Hematopoietic multipotent progenitor cell treated with erythropoietin and hydrocortisone succinate and interleukin-3 and kit ligand, for 15 days (in vitro differentiated cells): Measurements from ENCODE around the gene ADAMTS17.

Experiments used
- DNase-seq: peaks from one replicate; pipeline ENCODE4 v3.0.0-alpha.2; 2015; ENCODE audit warnings: low spot score

Gene ADAMTS17

DNA sequence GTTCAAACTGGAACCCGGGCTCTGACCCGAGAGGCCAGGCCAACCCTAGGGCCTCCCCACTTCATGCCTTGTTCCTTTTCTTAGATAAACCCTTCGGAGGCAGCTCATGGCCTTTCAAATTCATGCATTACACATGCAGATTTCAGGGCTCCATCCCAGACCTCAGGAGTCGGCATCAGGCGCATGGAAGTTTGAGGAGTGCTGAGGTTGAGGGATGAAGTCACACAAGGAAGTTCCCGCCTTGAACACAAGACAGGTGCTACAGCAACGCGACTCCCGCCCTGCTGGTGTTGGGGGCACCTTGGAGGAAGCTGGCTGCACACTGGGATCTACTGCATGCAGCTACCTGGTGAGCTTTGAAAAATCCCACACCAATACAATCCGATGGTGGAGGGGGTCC is 363.3 kb downstream of the ADAMTS17 start:
- DNase-seq: no peak

DNA sequence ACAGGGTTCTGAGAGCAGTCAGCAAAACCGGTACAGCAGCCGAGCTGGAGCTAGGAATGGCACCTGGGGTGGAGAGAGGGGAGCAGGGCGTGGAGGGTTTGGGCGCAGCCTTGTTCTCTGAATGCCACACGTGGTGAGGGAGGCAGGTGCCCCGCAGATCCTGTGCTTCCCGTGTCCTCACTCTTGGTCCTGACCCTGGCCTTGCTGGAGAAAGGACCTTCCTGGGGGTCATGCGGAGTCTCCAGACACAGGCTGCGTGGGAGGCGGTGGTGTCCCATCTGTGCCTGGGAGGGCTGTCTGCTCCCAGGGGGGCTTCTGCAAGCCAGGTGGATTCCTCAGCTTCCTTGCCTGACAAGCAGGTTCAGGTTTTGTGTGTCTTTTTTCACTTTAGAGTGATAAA is 363.8 kb downstream of the ADAMTS17 start:
- DNase-seq: no peak

DNA sequence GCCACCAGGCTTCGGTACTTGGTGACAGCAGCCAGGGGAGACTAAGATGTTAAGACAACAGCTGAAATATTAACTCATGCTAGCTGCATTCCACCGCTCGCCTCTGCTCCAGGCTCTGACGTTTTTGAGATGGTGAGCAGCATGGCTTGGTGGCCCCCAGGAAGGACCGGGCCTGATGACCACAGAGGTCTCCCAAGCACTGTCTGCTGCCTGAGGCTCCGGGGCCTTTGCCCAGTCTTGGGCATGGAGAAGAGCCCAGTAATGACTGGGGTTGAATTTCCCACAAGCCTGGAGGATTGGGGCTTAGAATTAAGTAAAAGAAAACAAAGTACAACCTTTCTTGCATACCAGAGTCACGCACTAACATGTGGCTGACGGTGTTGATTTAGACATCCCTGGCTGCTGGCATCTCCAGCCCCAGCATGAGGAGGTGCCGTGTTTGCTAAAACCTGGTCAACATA is 364.9 kb downstream of the ADAMTS17 start:
- DNase-seq: no peak

DNA sequence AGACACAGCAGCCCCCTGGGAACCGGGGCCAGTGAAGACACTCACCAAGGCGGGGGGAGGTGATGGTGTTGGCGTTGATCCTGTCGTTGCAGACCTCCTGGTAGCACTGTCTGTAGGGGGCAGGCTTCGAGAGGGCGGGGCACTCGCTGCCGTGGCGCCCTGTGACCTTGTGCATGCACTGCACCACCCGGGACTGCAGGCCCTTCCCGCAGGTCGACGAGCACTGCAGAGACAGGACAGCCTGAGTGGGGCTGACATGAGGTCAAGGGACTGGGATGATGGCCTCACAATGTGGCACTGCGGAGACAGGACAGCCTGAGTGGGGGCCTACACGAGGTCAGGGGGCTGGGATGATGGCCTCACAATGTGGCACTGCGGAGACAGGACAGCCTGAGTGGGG is 365.8 kb downstream of the ADAMTS17 start:
- DNase-seq: no peak

DNA sequence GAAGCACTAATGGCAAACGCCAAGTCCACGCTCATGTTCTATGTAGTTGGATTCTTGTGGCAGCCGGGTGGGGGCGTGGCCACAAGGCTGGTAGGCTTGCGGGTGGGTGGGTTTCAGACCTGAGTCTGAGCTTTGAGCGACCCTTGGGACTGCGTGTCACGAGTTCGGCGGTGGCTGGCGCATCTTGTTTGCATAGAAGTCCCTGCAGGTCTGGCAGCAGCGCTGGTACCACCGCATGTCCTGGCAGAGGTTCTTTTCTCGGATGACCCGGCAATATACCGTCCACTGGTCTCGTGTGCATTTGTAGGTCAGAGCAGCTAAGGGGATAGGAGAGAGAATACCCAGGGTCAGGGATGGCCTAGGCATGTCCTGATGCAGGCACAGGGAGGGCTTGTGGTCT is 367.5 kb downstream of the ADAMTS17 start:
- no peak for DNase-seq

DNA sequence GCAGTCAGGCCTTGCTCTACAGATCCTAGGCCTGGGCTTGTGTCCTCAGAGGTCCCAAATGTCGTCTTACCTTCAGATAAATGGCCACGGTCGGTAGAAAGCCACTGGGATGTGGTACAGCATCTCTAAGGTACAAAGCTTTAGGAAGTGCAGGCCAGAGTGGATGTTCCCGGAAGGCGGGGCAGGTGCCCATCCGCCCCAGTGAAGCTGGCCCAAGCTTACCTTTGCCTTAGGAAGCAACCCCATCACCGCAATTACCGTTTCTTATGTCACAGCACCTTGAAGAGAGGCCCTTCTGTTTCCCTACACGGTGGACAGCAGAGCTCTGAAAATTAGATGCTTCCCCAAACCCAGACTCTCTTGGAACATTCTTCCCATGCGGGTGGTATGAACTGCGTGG is 368.4 kb downstream of the ADAMTS17 start:
- DNase-seq: no peak

DNA sequence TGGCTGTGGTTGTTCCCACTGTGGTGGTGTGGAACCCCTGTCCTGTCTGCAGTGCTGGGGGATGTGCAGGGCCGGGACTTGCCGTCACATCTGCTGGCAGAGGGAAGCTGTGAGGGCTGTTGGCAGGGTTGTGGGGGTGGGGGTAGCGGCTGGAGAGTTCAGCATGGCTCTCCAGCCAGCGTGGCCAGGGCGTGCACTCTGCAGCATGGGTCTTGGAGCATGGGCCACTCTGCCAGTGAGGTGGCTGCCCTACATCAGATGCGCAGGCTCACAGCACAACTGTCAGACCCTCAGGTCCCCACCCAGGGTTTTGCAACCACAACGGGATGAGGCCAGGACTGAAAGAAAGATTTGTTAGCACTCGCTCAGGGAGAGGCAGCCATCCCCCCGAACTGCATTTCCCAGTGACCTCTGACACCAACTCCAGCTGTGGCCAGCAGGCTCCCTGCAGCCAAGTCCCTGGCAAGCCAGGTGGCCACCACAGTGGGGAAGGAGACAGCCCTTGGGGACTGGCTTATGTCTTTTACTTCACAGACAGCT is 370.8 kb downstream of the ADAMTS17 start:
- no peak for DNase-seq

DNA sequence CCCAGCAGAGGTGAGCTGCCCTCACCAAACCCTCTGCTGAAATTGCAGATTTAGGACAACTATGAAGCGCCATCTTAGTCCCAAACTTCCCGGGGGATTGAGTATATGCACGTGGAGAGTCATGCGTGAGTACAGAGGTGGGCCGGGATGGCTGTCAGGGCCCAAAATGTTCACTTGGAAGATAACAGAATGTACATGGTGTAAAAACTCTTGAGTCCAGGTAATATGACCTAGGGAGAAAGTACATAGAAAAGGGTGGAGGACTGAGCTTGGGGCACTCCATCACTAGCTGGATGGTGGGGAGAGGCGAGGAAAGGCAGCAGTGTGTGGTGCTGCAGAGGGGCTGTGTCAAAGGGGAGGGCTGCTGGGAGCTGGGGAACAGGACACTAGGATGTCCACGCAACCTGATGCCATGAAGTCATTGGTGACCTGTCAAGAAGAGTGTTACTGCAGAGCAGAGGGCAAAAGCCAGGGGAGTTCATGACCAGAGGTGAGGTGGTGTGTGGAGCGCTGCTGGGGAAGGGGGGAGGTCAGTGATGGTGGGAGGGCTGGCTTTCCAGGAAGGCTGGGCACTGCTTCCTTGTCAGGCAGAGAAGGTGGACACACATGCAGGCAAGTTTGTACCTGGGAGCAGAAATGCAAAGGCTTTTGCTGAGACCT is 372.4 kb downstream of the ADAMTS17 start:
- DNase-seq: no peak

DNA sequence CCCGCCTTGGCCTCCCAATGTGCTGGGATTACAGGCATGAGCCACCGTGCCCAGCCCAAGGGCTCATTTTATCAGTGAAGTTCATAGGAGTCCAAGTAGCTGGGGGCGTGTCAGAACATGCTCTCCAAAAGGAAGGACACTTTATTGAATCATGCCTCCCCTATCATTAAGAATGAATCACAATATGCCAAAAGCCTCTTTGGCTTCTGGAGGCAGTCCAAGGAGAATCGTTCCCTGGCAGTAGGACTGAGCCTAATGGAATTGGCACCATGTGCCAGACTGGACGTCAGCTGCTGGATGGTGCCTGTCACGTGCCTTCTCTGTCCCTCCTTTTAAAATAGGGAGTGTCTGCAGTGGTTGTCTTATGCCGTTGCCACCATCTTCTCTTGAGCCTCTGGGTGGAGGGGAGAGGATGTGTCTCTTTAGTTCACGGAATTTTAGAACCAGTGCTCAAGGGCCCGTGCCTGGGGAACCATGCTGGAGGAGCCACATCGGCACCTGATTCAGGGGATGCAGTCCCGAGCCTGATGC is 373.9 kb downstream of the ADAMTS17 start:
- DNase-seq: no peak

DNA sequence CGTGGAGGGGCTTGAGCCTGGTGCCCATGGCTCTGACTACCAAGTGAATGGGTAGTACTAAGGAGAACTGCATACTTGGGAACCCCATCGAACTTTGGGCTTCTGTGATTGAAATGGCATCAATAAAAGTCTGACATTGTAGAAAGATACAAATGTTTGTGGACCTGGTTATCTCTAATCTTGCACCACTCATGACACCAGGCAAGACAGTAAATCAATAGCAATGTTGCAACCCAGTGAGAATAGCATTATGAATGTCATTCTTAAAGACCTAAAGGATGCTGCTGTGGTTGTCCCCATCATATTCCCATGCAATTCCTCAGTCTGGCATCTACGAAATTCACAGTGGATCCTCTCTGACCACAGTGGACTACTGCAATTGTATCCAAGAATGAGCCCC is 375.0 kb downstream of the ADAMTS17 start:
- DNase-seq: no peak

DNA sequence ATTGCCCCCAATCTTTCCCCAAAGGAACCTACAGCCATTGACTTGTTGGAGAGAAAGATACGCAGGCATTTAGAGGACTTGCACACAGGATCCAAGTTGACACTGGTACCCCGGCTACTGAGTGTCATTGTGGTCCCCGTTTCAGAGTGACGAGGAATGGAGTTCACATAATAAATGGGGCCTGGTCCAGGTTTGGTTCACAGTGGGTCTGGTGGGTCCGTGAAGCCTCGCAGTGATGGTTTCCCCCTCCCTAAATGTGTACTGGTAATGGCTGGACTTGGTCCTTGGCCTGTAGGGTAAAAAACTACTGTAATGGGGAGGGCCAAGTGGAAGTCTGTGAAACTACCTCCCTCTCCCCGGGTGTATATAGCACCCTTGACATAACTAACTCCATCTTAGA is 376.4 kb downstream of the ADAMTS17 start:
- no peak for DNase-seq

DNA sequence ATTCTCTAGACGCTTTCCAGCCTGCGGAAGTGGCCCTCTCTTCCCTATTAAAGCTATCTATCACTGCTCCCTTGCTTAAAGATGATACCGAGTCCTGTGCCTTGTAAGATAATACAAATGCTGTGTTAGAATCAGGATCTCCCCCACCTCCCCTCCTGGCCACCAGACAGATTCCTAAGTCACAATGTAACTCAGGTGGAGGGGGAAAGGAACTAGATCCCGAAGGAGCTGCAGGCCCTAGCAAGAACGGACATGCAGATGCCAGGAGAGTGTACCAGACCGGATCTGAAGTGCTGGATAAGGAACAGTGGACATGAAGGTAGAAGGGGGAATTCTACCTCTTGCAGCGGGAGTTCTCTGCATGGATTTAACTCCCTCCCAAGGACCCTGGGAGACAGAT is 377.8 kb downstream of the ADAMTS17 start:
- no peak for DNase-seq

DNA sequence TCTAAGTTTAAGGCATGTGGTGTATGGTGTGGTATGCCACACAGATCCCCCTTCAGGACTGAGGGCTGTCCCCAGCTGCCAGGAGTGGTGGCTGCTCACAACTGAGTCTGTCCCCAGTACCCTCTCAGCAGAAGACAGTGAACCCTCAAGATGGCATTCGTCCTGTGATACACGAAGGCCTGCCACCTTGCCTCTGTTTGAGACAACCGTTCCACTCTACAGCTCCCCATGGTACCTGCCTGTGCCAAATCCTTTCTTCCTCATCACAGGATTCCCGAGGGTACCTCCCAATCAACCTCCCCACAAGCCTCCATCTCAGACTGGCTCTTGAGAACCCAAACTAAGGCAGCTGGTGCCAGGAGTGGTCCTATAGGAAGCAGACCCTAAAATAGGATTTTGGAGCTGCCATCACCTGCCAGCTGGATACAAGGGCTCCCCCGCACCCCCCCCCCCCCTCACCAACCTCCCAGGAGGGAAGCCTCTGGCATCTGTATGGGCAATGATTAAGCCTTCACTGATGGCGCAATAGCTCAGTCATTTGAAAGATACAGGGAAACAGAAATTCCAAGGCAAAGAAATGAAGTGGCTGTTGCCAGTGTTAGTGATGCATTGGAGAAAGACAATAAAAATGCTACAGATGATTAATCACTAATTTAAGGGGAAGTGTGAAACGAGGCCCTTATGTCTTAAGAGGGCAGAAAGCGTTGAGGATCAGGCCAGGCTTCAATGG is 378.5 kb downstream of the ADAMTS17 start:
- no peak for DNase-seq

DNA sequence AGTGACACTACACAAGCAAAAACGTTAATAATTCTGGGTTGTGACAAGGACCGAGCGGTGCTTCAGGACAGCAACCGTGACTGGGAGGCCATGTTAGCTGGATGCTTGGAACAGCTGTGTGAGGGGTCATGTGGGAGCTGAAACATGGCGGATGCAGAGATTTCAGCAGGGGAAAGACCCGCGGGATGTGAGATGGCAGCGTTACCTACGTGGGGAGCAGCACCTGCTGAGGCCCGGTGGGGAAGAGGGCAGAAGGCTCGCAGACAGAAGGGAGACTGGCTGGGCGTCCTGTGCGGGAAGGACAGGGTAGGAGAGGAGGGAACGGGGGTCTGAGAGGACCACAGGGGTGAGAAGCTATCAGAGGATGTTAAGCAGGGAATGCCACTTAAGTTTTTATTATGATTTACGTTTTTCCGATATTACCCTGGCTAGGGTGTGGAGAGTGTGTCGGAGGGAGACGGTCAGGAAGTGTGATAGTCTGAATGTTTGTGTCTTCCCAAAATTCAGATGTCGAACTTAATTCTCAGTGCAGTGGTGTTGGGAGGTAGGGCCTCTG is 379.7 kb downstream of the ADAMTS17 start:
- no peak for DNase-seq

DNA sequence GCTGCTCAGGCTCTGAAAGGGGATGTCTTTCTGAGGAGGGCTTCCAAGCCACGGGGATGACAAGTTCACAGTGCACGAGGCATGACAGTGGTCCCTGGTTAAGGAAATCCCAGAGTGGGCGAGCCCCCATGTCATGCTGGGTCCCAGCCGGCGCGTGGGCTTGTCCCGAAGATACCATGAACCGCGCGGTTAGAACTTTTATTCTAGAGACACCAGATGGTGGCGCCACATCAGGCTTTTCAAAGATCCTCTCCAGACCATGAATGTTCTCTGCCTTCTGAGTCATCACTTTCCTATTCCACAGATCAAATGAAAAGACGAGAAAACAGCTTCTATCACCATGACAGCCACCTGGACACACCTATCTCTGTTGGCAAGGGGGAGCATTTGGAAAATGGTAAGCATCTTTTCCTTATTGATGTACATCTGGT is 380.7 kb downstream of the ADAMTS17 start:
- no peak for DNase-seq

DNA sequence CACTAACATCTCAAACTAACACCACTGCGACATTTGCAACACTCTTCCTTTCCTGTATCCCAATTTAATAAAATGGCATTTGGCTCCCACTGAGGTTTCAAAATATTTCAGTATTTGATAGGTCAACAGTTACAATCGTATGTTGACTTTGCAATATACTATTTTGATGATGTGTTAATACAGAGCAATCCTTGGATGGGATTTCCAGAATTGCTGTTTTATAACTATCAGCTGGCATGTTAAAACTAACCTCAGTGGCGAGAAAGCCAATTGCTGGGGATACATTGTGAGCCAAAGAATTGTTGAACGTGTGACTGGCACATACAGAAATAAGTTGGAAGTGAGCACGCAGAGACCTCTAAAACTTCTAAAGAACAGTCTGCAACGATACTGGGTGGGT is 382.4 kb downstream of the ADAMTS17 start:
- no peak for DNase-seq

DNA sequence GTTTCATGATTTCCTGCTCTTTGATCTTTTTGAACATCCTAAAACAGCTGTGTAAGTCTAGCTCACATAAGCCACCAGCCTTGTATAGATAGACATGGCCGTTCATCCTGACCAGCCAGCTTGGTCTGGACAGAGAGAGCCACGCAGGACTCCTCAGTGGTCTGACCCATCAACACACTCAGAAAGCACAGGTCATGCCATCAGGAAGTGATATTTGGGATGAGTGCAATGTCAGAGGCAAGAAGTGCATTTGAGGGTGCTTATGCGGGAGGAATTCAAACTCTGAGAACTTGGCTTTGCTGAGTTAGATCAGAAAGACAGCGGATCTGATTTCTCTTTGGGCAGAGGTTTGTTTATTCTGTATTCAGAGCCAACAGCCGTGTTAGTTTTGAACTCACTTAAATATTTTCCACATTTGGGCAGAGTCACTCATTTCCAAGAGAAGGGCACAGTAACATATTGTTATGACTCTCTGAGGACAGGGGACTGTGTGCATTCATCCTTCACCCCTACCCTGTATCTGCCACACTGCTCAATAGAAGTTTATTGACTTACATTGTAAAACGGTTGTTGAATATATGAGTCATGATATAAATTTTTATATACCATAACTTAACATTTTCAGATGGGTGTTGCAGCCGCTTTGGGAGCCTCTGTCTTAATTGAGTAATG is 383.2 kb downstream of the ADAMTS17 start:
- no peak for DNase-seq

DNA sequence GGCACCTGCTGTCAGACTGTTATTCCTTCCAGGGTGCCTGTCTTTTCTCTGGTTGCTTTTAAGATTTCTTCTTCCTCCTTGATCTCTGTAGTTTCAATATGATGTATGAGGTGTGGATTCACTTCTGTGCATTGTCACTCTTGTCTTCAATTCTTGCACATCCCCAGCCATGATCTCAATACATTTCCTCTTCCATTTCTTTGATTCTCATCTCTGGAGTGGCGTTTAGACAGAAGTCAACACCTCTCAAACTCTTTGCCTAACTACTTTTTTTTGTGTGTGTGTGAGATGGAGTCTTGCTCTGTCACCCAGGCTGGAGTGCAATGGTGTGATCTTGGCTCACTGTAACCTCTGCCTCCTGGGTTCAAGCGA is 384.1 kb downstream of the ADAMTS17 start:
- DNase-seq: no peak

DNA sequence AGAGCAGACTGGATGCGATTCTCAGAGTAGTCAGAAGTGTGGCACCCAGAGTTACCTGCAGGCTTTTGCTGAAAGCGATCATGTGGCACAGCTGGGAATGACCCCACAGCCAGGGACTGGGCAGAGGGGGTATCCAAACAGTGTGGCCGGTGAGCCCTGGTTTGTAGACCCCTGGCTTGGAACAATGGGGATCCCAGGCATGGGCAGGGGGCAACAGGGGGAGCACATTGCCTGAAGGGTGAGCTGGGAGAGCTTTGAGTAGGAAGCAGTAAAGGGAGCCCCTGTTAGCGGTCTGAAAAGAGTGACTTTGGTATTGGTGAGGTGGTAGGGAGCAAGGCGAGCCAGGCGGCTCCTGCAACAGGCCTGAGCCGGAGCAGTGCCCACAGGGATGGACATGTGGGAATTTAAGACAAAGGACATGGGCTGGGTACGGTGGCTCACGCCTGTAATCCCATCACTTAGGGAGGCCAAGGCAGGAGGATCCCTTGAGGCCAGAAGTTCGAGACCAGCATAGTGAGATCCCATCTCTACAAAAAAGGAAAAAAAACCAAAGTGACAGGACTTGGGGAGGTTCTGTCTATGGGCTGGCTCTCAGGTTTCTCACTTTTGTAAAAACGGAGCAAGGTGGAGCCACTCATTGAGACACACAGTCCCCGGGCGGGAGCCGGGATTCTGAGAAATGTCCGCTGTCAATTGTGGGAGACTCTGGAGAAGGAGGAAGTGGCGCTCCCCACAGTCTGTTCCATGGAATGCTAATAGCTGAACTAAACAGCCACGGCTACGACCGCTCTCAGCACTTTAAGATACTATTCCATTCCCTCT is 384.7 kb downstream of the ADAMTS17 start:
- DNase-seq: no peak

DNA sequence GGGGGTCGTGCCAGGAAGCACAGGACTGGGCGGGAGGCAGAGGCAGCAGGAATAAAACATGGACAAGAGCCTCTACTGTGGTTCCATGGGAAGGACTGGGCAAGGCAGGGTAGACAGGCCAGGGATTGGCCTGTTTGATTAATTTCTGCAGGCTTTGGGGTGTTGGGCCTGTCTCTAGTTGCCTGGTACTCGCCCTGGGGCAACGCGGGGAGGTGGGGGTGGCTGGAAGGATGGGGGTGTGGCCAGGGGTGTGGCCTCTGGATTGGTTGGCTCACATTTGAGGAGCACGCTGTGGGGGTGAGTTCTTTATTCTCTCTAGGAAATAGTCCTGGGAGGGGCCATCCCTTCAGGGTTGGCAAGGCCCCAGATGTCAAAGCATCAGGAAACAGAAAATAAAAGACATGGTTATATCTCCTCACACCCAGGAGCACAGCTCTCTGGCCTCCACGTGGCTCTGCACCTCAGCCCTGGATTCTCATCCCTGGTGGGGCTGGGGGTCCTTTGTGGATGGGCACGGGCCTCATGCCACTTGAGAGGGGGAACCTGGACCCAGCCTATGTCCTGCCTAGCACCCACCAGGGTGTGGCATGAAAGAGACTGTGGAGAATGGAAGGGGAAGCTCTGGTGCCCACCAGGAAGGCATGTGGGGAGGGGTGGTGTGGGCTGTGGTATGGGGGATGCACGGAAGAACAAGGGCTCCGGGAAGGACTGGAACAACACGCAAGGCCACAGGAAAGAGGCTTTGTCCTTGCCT is 385.6 kb downstream of the ADAMTS17 start:
- no peak for DNase-seq

DNA sequence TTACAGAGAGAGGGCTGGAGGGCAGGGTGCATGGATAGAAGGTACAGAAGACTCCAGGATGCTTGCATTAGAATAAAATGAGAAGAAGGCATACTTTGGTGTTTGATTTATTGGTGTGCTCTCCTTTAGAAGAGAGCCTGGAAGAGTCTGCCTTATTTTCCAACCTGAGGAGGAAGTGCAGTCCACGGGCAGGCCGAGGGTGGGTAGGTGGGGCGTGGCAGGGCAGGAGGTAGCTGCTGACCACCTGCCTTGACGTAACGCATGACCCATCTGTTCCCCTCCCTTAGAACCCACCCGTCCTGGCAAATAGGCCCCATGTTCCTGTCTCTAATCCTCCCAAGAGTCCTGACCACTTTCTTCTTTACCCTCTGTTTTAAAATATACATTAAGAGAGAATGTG is 386.2 kb downstream of the ADAMTS17 start:
- DNase-seq: no peak
